ENCODE measurements around the gene MPPE1. TPM values are rescaled to one million over a fixed set of nuclear protein-coding genes. Genes with fewer than 3 reads are reported as not detected.

Gene MPPE1
- total RNA-seq, 1 experiment from 2014 or later, result 21.4 TPM

DNA sequence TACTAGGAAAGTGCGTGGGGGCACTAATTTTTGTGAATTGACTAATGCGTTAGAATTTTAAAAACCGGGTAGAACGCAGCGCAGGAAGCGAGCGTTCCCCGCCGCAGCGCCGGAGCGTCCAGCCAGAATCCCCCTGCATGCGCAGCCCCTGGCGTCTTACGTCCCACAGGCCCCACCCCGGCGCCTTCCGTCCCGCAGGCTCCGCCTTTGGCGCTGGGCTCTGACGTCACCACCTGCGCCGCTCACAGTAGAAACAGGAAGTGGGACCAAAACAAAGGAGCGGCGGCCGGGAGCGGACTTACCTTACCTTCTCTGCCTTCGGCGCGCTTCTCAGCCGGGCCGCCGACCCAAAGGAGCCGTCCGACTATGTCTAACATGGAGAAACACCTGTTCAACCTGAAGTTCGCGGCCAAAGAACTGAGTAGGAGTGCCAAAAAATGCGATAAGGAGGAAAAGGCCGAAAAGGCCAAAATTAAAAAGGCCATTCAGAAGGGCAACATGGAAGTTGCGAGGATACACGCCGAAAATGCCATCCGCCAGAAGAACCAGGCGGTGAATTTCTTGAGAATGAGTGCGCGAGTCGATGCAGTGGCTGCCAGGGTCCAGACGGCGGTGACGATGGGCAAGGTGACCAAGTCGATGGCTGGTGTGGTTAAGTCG, 56.8 kb downstream of the MPPE1 start, which contains the start of gene CHMP1B (continued):
- TF ChIP-seq, protein P1, sequence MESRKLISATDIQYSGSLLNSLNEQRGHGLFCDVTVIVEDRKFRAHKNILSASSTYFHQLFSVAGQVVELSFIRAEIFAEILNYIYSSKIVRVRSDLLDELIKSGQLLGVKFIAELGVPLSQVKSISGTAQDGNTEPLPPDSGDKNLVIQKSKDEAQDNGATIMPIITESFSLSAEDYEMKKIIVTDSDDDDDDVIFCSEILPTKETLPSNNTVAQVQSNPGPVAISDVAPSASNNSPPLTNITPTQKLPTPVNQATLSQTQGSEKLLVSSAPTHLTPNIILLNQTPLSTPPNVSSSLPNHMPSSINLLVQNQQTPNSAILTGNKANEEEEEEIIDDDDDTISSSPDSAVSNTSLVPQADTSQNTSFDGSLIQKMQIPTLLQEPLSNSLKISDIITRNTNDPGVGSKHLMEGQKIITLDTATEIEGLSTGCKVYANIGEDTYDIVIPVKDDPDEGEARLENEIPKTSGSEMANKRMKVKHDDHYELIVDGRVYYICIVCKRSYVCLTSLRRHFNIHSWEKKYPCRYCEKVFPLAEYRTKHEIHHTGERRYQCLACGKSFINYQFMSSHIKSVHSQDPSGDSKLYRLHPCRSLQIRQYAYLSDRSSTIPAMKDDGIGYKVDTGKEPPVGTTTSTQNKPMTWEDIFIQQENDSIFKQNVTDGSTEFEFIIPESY (IDR thresholded peaks at IDR 0.05; ENCODE audit: extremely low read depth, insufficient replicate concordance, low read length), result peak; percentile 44
- TF ChIP-seq POLR2A (IDR thresholded peaks at IDR 0.05; ENCODE audit: borderline replicate concordance, extremely low read depth, insufficient read depth, insufficient read length), result peak; percentile 75

DNA sequence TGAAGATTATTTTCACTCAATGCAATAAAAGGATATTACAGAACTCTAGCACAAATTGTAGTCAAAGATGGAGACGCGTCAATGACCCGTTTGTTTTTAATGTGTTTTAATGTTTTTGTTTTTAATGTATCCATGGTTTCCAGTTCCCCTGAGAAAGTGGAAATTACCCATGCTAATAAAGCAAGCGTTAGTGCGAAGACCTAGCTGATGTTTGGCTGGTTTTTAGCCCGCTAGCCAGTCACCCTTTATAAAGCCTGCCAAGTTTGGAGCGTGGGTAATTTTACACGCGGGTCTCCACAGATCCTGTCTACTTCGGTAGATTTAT, 57.3 kb downstream of the MPPE1 start:
- no peak for DNase-seq (ENCODE audit: low read depth, low spot score)
- H3K9me2 ChIP-seq (ENCODE audit: insufficient read depth), result no peaks in the 10 kb centered on the region; the same call in 1 of the 2 replicates
- RAD21 ChIA-PET (ENCODE audit: low non-redundant PET in 1 of 2, low total read pairs in 2 of 2, uncharacterized antibody in 2 of 2, unreplicated experiment in 2 of 2), result no interaction called here
- no peaks in the 10 kb centered on the region for H3K27me3 ChIP-seq (ENCODE audit: insufficient read depth, low read length)
- H3K4me2 ChIP-seq (ENCODE audit: low read length), result peak overlapping the region; percentile 87
- no peaks in the 10 kb centered on the region for H3K9me3 ChIP-seq (ENCODE audit: control insufficient read depth in 1 of 2, insufficient read depth in 1 of 2, low read depth in 1 of 2, low read length in 2 of 2)
- H3K9ac ChIP-seq (ENCODE audit: low read length), result peak overlapping the region; percentile 84
- no peak for TF ChIP-seq ZFX (IDR thresholded peaks at IDR 0.05)
- no peak for TF ChIP-seq RAD21 (IDR thresholded peaks at IDR 0.05; ENCODE audit: low read depth)
- TF ChIP-seq POLR2AphosphoS5 (IDR thresholded peaks at IDR 0.05; ENCODE audit: low read depth, low read length), result no peak
- TF ChIP-seq SP1 (IDR thresholded peaks at IDR 0.05; ENCODE audit: low read depth), result no peak
- TF ChIP-seq EZH2phosphoT487 (IDR thresholded peaks at IDR 0.05; ENCODE audit: borderline replicate concordance), result no peak
- no peak for TF ChIP-seq POLR2A (IDR thresholded peaks at IDR 0.05; ENCODE audit: borderline replicate concordance, extremely low read depth, insufficient read depth, insufficient read length)
- no peak for TF ChIP-seq ATF3 (IDR thresholded peaks at IDR 0.05)
- no peak for TF ChIP-seq SIN3A (IDR thresholded peaks at IDR 0.05; ENCODE audit: low read depth)
- TF ChIP-seq, protein P1 (IDR thresholded peaks at IDR 0.05; ENCODE audit: extremely low read depth, insufficient replicate concordance, low read length), result no peak
- no peak for TF ChIP-seq ELF1 (IDR thresholded peaks at IDR 0.05; ENCODE audit: borderline replicate concordance, low read depth)
- TF ChIP-seq SRF (IDR thresholded peaks at IDR 0.05; ENCODE audit: low read depth), result no peak
- CTCF ChIA-PET, result no interaction called here
- H3K36me3 ChIP-seq (ENCODE audit: control insufficient read depth in 1 of 2, insufficient read depth in 2 of 2, low read length in 2 of 2), result no peaks in the 10 kb centered on the region
- H3K79me2 ChIP-seq (ENCODE audit: insufficient read depth, low read length), result peaks cover 23% of the 10 kb centered on the region
- ATAC-seq, result peak; percentile 26
- POLR2A ChIA-PET, result interaction anchor here (0.9 kb wide), 1 partner anchor 11 kb away, joined by 3 read pairs; no protein-coding TSS in a partner anchor
- peak overlapping the region; percentile 63 for H2AFZ ChIP-seq (ENCODE audit: low read depth, low read length, poor library complexity, severe bottlenecking)
- peaks cover 18 to 40% of the 10 kb centered on the region in 2 experiments for H3K4me1 ChIP-seq (ENCODE audit: control insufficient read depth in 1 of 2, insufficient read depth in 2 of 2, low read length in 2 of 2)
- intact Hi-C loops (cut with micrococcal nuclease), result loop anchor here (2.0 kb wide), 2 partner anchors 58 to 130 kb away; partner anchors contain the start of genes IMPA2 and MPPE1
- H3K4me3 ChIP-seq (replicated peaks in 1 of 2; ENCODE audit: low read depth in 1 of 2, low read length in 2 of 2), result peak overlapping the region; percentile 82 to 99
- H4K20me1 ChIP-seq (ENCODE audit: insufficient read depth), result no peaks in the 10 kb centered on the region
- BruUV-seq (replicated peaks), result TSS peak; percentile 90
- H3K27ac ChIP-seq (ENCODE audit: low read depth, low read length), result peak overlapping the region; percentile 48

Measured in HCT116 (cell line).